ENCODE results near the gene E2F7. TPM values are rescaled to one million over a fixed set of nuclear protein-coding genes. Genes with fewer than 3 reads are reported as not detected.

E2F7 gene
- polyA plus RNA-seq, 1 of the 3 experiments (the other 2 are of a cell fraction) = 8.8 TPM

- H3K4me3 ChIP-seq (ENCODE audit: low read depth in 2 of 2, low read length in 1 of 2) = no peak overlapping the region
- ChIA-PET CTCF (interaction anchor here (1.2 to 3.3 kb wide), 2 partner anchors 11 to 50 kb away, joined by 4 to 27 read pairs; no protein-coding TSS in a partner anchor), POLR2A (no interaction called here)
- peak overlapping the region in 1 of 2 experiments; percentile 79; a peak in 2 of 4 replicates for H3K27ac ChIP-seq (ENCODE audit: low read depth in 2 of 2, low read length in 1 of 2)
- WGBS (ENCODE audit: low lambda C conversion rate) = 95% methylated on average over 5 of the region's 5 CpGs
- no peaks in the 10 kb centered on the region for H4K20me1 ChIP-seq (ENCODE audit: insufficient read depth)
- peaks cover 96% of the 10 kb centered on the region for H3K79me2 ChIP-seq (ENCODE audit: insufficient read depth)
- peaks cover 0 to 10% of the 10 kb centered on the region in 2 experiments for H3K4me1 ChIP-seq (ENCODE audit: control insufficient read depth in 1 of 2, insufficient read depth in 2 of 2, low read depth in 1 of 2, low read length in 1 of 2)
- TF ChIP-seq USF2 (IDR thresholded peaks at IDR 0.05; ENCODE audit: borderline replicate concordance, low read depth, low read length) = no peak
- no peak for TF ChIP-seq TCF12 (IDR thresholded peaks at IDR 0.05)
- TF ChIP-seq USF1 (IDR thresholded peaks at IDR 0.05; ENCODE audit: borderline replicate concordance, low read depth) = no peak
- TF ChIP-seq MXI1 (IDR thresholded peaks at IDR 0.05; ENCODE audit: low read depth, low read length) = no peak
- no peak for TF ChIP-seq RFX5 (IDR thresholded peaks at IDR 0.05; ENCODE audit: low read length)
- no peak for TF ChIP-seq REST (IDR thresholded peaks at IDR 0.05; ENCODE audit: low read depth, low read length)
- no peak for TF ChIP-seq FOXM1 (IDR thresholded peaks at IDR 0.05; ENCODE audit: low read depth)
- TF ChIP-seq POLR2AphosphoS5 (IDR thresholded peaks at IDR 0.05; ENCODE audit: low read depth, low read length) = no peak
- TF ChIP-seq YY1 (IDR thresholded peaks at IDR 0.05; ENCODE audit: low read depth) = no peak
- TF ChIP-seq FOSL2 (IDR thresholded peaks at IDR 0.05; ENCODE audit: borderline replicate concordance, low read depth) = no peak
- no peak for TF ChIP-seq SIN3A (IDR thresholded peaks at IDR 0.05; ENCODE audit: borderline replicate concordance, low read depth, low read length)
- TF ChIP-seq RCOR1 (IDR thresholded peaks at IDR 0.05; ENCODE audit: low read length) = no peak
- no peak for TF ChIP-seq MAX (IDR thresholded peaks at IDR 0.05; ENCODE audit: low read depth)
- TF ChIP-seq IRF3 (IDR thresholded peaks at IDR 0.05; ENCODE audit: low read depth, low read length) = no peak
- no peak for TF ChIP-seq TAF1 (IDR thresholded peaks at IDR 0.05; ENCODE audit: borderline replicate concordance, low read depth, low read length)
- no peak for TF ChIP-seq SMC3 (IDR thresholded peaks at IDR 0.05; ENCODE audit: low read depth, low read length)
- no peak for TF ChIP-seq JUND (IDR thresholded peaks at IDR 0.05)
- TF ChIP-seq EZH2phosphoT487 (IDR thresholded peaks at IDR 0.05; ENCODE audit: borderline replicate concordance, low read depth) = no peak
- peak overlapping the region; percentile 77 for H3K4me2 ChIP-seq
- H3K9ac ChIP-seq = no peak overlapping the region
- H3K36me3 ChIP-seq (replicated peaks in 1 of 2; ENCODE audit: control insufficient read depth in 1 of 2, insufficient read depth in 2 of 2, low read length in 1 of 2) = peaks cover 5 to 43% of the 10 kb centered on the region in 2 experiments
- no peaks in the 10 kb centered on the region for H3K27me3 ChIP-seq (ENCODE audit: insufficient read depth)
- no peaks in the 10 kb centered on the region for H3K9me2 ChIP-seq
- H2AFZ ChIP-seq (ENCODE audit: low read depth) = no peak overlapping the region
- H3F3A ChIP-seq (replicated peaks; ENCODE audit: insufficient read depth) = peaks cover 39% of the 10 kb centered on the region
- DNase-seq = no peak
- H3K9me3 ChIP-seq = no peaks in the 10 kb centered on the region
These were observed 4.5 kb downstream of the E2F7 start for GRCh38 chr12:77060883-77061240.

Data from SK-N-SH (cell line).